ENCODE measurements around the gene ATP6V1D.

Gene ATP6V1D

GRCh38 chr14:67313153-67313552, 46.5 kb downstream of the ATP6V1D start:
- Histone ChIP-seq H3K9me3 (ENCODE audit: insufficient read depth, low read length, severe bottlenecking) (no peaks in the 10 kb centered on the region), H3K4me1 (ENCODE audit: insufficient read depth, low read length) (no peaks in the 10 kb centered on the region), H3K27me3 (ENCODE audit: insufficient read depth, low read length, poor library complexity) (no peaks in the 10 kb centered on the region), H3K4me2 (ENCODE audit: insufficient read depth, low read length) (no peak overlapping the region), H3K9ac (ENCODE audit: low read depth, low read length) (no peak overlapping the region), H3K36me3 (ENCODE audit: insufficient read depth, low read length) (peaks cover 25% of the 10 kb centered on the region; the same call in 1 of the 2 replicates), H2AFZ (ENCODE audit: low read depth, low read length) (no peak overlapping the region), H4K20me1 (ENCODE audit: insufficient read depth, low read length) (no peaks in the 10 kb centered on the region), H3K79me2 (ENCODE audit: insufficient read depth, low read length) (no peaks in the 10 kb centered on the region), H3K4me3 (ENCODE audit: low read depth in 1 of 2, low read length in 2 of 2) (no peak overlapping the region), H3K27ac (ENCODE audit: low read length) (no peak overlapping the region)
- no peak for ATAC-seq (ENCODE audit: insufficient read depth, low read depth)
- no peak for TF ChIP-seq CTCF (IDR thresholded peaks at IDR 0.05; ENCODE audit: borderline replicate concordance, extremely low read depth, low read length, poor library complexity, severe bottlenecking)
- no peak for TF ChIP-seq EZH2 (IDR thresholded peaks at IDR 0.05; ENCODE audit: borderline replicate concordance, low read depth, low read length, severe bottlenecking)
- DNase-seq: no peak

GRCh38 chr14:67311868-67312267, 47.7 kb downstream of the ATP6V1D start:
- no peaks in the 10 kb centered on the region for H3K4me1 ChIP-seq (ENCODE audit: insufficient read depth, low read length)
- H3K4me3 ChIP-seq (ENCODE audit: low read depth in 1 of 2, low read length in 2 of 2): no peak overlapping the region
- no peaks in the 10 kb centered on the region for H3K9me3 ChIP-seq (ENCODE audit: insufficient read depth, low read length, severe bottlenecking)
- DNase-seq (no peak), ATAC-seq (ENCODE audit: insufficient read depth, low read depth) (no peak)
- H3K4me2 ChIP-seq (ENCODE audit: insufficient read depth, low read length): no peak overlapping the region
- H3K79me2 ChIP-seq (ENCODE audit: insufficient read depth, low read length): no peaks in the 10 kb centered on the region
- TF ChIP-seq EZH2 (IDR thresholded peaks at IDR 0.05; ENCODE audit: borderline replicate concordance, low read depth, low read length, severe bottlenecking) (no peak), CTCF (IDR thresholded peaks at IDR 0.05; ENCODE audit: borderline replicate concordance, extremely low read depth, low read length, poor library complexity, severe bottlenecking) (no peak)
- no peak overlapping the region for H3K9ac ChIP-seq (ENCODE audit: low read depth, low read length)
- no peak overlapping the region for H3K27ac ChIP-seq (ENCODE audit: low read length)
- no peaks in the 10 kb centered on the region for H4K20me1 ChIP-seq (ENCODE audit: insufficient read depth, low read length)
- peaks cover 25% of the 10 kb centered on the region; the same call in 1 of the 2 replicates for H3K36me3 ChIP-seq (ENCODE audit: insufficient read depth, low read length)
- no peaks in the 10 kb centered on the region for H3K27me3 ChIP-seq (ENCODE audit: insufficient read depth, low read length, poor library complexity)
- no peak overlapping the region for H2AFZ ChIP-seq (ENCODE audit: low read depth, low read length)
